Vagina (tissue), 2 donors: ENCODE data around the gene SHISAL2A. TPM values are rescaled to one million over a fixed set of nuclear protein-coding genes. Genes with fewer than 3 reads are reported as not detected.

Experiments
- DNase-seq, 2 donors: peaks; one replicate each; pipeline ENCODE4 v3.0.0-alpha.2; 2017; ENCODE audit errors: extremely low spot score in 2 of 2
- H3K27ac ChIP-seq: fragments of 200-600 bp; sonication (generic); one replicate; pipeline ENCODE4 v1.5.1; 2019
- H3K27me3 ChIP-seq: fragments of 200-600 bp; sonication (generic); one replicate; pipeline ENCODE4 v1.5.1; 2019
- H3K36me3 ChIP-seq, 2 donors: fragments of 200-600 bp; sonication (generic); one replicate each; pipeline ENCODE4 v1.5.1; 2017 to 2019
- H3K4me1 ChIP-seq: fragments of 200-600 bp; sonication (generic); one replicate; pipeline ENCODE4 v1.5.1; 2019
- H3K4me3 ChIP-seq, 2 donors: fragments of 200-600 bp; sonication (generic); 1 replicate in 1 of 2; 2 replicates in 1 of 2; pipeline ENCODE4 v1.5.1; 2016 to 2019
- H3K9me3 ChIP-seq: fragments of 200-600 bp; sonication (generic); one replicate; pipeline ENCODE4 v1.5.1; 2019
- POLR2A ChIP-seq, 2 donors: fragments of 450-650 bp; IDR thresholded peaks; one replicate each; pipeline ENCODE4 v1.6.1; 2017; ENCODE audit warnings: antibody characterized with exemption in 2 of 2, mild to moderate bottlenecking in 2 of 2, moderate library complexity in 2 of 2
- POLR2AphosphoS5 ChIP-seq, 2 donors: sonication (generic); formaldehyde crosslinking; IDR thresholded peaks; one replicate each; pipeline ENCODE4 v1.9.0; 2017; ENCODE audit warnings: antibody characterized with exemption in 2 of 2, mild to moderate bottlenecking in 2 of 2, low read depth in 1 of 2; ENCODE audit not compliant: insufficient read depth in 1 of 2
- intact Hi-C: fragments of 100-400 bp; cut with DNase I; formaldehyde crosslinking; loops from one replicate; pipeline ENCODE4 v1.15.1; 2023
- total RNA-seq: library from RNA; depleted of rRNA; stranded (reverse); fragments of >200 nt; gene quantifications from one replicate; pipeline ENCODE4 v1.2.3, GENCODE V29; 2016
- TF ChIP-seq, protein P1 (sequence below), 3 experiments: fragments of 450-650 bp in 2 of 3; fragments of 200-600 bp in 1 of 3; sonication (generic) in 1 of 3; IDR thresholded peaks; one replicate each; pipeline ENCODE4 v1.5.1; 2017 to 2019; ENCODE audit warnings: antibody characterized with exemption in 3 of 3, mild to moderate bottlenecking in 2 of 3, moderate library complexity in 2 of 3

The SHISAL2A gene
- total RNA-seq, 1 donor from 2014 or later, result 3.2 TPM

DNA sequence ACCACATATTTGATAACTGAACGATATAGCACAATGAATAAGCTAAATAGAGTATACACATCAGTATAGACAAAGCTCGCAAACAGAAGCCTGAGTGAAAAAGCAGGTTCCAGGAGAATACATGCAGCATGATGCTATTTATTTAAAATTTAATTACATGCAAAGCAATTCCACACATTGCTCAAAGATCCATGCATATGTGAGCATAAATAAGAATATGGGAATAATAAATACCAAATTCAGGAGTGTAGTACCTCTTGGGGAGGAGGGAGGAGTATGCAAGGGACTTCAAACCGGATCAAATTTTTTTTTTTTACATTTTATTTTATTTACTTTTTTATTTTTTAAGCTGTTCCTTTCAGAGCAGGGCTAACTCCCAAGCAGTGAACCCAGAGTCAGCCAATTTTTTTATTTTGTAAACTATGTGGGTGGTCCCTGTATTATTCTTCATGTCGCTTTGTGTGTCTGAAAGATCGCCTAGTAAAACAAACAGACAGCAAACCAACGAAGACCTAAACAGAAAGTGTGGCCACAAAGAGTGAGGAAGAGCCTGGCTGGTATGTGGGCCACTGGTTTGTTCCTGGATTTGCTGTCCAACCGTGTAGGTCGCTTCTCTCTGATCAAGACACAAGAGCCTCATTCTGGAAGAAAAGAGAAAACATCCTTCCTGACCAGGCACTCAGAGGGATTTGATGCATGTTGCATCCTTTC lies 4.2 kb upstream of the SHISAL2A start:
- no peak for DNase-seq
- H3K4me1 ChIP-seq, result peaks cover 22% of the 10 kb centered on the region
- no peaks in the 10 kb centered on the region for H3K9me3 ChIP-seq
- intact Hi-C loops, result no loop called here
- H3K27me3 ChIP-seq, result no peaks in the 10 kb centered on the region
- no peaks in the 10 kb centered on the region for H3K36me3 ChIP-seq
- H3K4me3 ChIP-seq, result no peak overlapping the region
- no peak overlapping the region for H3K27ac ChIP-seq
- TF ChIP-seq POLR2A (IDR thresholded peaks at IDR 0.05) (no peak), POLR2AphosphoS5 (IDR thresholded peaks at IDR 0.05; ENCODE audit: insufficient read depth in 1 of 2, low read depth in 1 of 2) (no peak)
- TF ChIP-seq, protein P1, sequence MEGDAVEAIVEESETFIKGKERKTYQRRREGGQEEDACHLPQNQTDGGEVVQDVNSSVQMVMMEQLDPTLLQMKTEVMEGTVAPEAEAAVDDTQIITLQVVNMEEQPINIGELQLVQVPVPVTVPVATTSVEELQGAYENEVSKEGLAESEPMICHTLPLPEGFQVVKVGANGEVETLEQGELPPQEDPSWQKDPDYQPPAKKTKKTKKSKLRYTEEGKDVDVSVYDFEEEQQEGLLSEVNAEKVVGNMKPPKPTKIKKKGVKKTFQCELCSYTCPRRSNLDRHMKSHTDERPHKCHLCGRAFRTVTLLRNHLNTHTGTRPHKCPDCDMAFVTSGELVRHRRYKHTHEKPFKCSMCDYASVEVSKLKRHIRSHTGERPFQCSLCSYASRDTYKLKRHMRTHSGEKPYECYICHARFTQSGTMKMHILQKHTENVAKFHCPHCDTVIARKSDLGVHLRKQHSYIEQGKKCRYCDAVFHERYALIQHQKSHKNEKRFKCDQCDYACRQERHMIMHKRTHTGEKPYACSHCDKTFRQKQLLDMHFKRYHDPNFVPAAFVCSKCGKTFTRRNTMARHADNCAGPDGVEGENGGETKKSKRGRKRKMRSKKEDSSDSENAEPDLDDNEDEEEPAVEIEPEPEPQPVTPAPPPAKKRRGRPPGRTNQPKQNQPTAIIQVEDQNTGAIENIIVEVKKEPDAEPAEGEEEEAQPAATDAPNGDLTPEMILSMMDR (IDR thresholded peaks at IDR 0.05), result no peak

DNA sequence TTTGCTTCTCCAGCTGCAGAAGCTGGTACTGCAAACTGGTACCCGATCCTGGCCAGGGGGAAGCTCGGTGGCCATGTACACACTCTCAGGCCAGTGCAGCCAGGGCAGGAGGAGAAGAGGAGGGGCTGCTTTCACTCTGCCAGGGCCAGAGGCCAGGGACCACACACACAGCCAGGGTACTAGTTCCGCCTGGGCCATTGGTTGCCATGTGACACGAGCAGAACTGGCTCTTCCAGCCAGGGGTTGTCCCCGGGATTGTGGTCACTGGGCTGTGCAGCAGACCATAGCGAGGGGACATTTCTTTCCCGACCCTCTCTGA lies 3.7 kb upstream of the SHISAL2A start:
- Histone ChIP-seq H3K4me3 (no peak overlapping the region), H3K4me1 (peaks cover 23% of the 10 kb centered on the region), H3K36me3 (no peaks in the 10 kb centered on the region), H3K27ac (no peak overlapping the region), H3K27me3 (peaks cover 4% of the 10 kb centered on the region), H3K9me3 (no peaks in the 10 kb centered on the region)
- DNase-seq, result peak in 1 of 2 donors; percentile 49
- TF ChIP-seq, protein P1 (IDR thresholded peaks at IDR 0.05), result no peak
- TF ChIP-seq POLR2A (IDR thresholded peaks at IDR 0.05), result no peak
- no peak for TF ChIP-seq POLR2AphosphoS5 (IDR thresholded peaks at IDR 0.05; ENCODE audit: insufficient read depth in 1 of 2, low read depth in 1 of 2)
- intact Hi-C loops, result no loop called here

DNA sequence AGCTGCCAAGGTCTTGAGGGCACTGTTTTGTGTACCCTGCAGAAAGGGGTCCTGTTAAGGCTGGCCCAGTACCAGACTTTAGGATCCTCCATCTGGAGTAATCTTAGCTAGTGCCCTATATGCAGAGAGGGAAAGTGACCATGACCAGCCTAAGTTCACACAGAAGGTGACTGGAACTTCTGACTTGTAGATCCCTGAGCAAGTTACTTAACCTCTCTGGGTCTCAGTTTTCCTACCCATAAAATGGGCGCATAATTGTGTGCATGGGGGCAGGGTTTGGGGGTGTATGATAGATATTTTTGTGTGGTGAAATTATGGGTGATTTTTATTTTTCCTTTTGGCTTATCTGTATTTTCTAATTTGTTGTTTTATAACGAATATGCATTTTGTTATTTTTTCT lies 3.3 kb upstream of the SHISAL2A start:
- Histone ChIP-seq H3K9me3 (no peaks in the 10 kb centered on the region), H3K4me1 (peaks cover 23% of the 10 kb centered on the region), H3K36me3 (no peaks in the 10 kb centered on the region), H3K27ac (no peak overlapping the region), H3K4me3 (no peak overlapping the region), H3K27me3 (peaks cover 4% of the 10 kb centered on the region)
- TF ChIP-seq POLR2A (IDR thresholded peaks at IDR 0.05) (no peak), POLR2AphosphoS5 (IDR thresholded peaks at IDR 0.05; ENCODE audit: insufficient read depth in 1 of 2, low read depth in 1 of 2) (no peak)
- TF ChIP-seq, protein P1 (IDR thresholded peaks at IDR 0.05), result no peak
- DNase-seq, result no peak
- intact Hi-C loops, result no loop called here

DNA sequence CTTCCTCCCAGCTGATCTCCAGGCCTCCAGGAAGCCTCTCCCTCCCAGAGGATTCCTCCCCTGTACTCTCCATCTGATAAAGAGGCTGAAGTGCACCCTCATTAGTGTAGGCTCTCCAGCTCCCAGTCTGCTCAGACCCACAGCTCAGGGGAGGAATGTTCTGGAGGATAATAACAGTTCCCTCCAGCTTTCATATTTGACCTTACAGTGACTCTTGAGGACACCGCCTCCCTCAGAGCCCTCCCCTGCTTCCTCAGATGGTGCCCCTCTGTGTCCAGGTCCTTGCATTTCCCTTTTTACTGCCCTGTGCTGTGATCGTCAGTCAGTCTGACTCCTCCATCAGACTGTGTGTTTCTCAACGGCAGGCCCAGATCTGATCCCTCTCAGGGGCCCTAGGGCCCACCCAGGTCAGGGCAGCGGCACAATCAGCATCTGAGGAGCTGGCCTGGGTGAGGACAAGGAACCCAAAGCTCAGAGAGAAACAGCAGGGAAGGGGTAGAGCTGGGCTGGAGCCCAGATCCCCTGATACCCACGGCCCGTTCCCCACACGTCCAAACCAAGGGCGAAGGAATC lies 1.1 kb upstream of the SHISAL2A start:
- Histone ChIP-seq H3K4me1 (peaks cover 23% of the 10 kb centered on the region), H3K9me3 (no peaks in the 10 kb centered on the region), H3K36me3 (no peaks in the 10 kb centered on the region), H3K4me3 (no peak overlapping the region), H3K27ac (no peak overlapping the region), H3K27me3 (peaks cover 4% of the 10 kb centered on the region)
- TF ChIP-seq POLR2A (IDR thresholded peaks at IDR 0.05), result no peak
- TF ChIP-seq POLR2AphosphoS5 (IDR thresholded peaks at IDR 0.05; ENCODE audit: insufficient read depth in 1 of 2, low read depth in 1 of 2), result no peak
- TF ChIP-seq, protein P1 (IDR thresholded peaks at IDR 0.05), result no peak
- no peak for DNase-seq
- intact Hi-C loops, result no loop called here

DNA sequence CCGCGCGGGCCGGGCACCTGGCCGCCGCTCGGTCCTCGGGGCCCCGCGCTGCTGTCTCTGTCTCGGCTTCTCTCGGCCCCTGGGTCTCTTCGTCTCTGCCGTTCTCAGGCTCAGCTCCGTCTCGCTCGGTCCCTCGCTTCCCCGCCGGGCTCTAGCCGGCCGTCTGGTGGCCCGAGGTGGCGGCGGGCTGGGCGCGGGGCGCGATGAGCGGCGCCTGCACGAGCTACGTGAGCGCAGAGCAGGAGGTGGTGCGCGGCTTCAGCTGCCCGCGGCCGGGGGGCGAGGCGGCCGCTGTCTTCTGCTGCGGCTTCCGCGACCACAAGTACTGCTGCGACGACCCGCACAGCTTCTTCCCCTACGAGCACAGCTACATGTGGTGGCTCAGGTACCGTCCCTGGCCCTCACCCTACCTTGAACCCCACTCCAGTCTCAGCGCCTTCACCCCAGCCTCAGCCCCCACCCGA lies 355 bp downstream of the SHISAL2A start:
- peak overlapping the region; percentile 33 for H3K27ac ChIP-seq
- TF ChIP-seq POLR2A (IDR thresholded peaks at IDR 0.05) (no peak), POLR2AphosphoS5 (IDR thresholded peaks at IDR 0.05; ENCODE audit: insufficient read depth in 1 of 2, low read depth in 1 of 2) (no peak)
- TF ChIP-seq, protein P1 (IDR thresholded peaks at IDR 0.05), result no peak

More for the DNA sequence above, 355 bp downstream of the SHISAL2A start:
- no peaks in the 10 kb centered on the region for H3K9me3 ChIP-seq
- peak overlapping the region; percentile 42 to 57 for H3K4me3 ChIP-seq
- intact Hi-C loops, result no loop called here
- H3K27me3 ChIP-seq, result peaks cover 4% of the 10 kb centered on the region
- H3K36me3 ChIP-seq, result no peaks in the 10 kb centered on the region
- peaks cover 23% of the 10 kb centered on the region for H3K4me1 ChIP-seq
- DNase-seq, result no peak
